PC-3 (cell line): ENCODE results near the gene IRX2. TPM values are rescaled to one million over a fixed set of nuclear protein-coding genes. Genes with fewer than 3 reads are reported as not detected.

ENCODE experiments used
- ATAC-seq: fragments of 200-7000 bp; cut with Tn5 transposase; 2 replicates; pipeline ENCODE4 v1.9.1; 2020; ENCODE audit warnings: mild to moderate bottlenecking, moderate library complexity
- BruUV-seq: library from RNA; stranded (reverse); fragments of 400-500 nt; replicated peaks from 2 replicates; lab custom pipeline; 2021; lab: Mats Ljungman, UMichigan
- CTCF ChIA-PET: fragments of 300-600 bp; sonication (Branson Sonifier 250); formaldehyde crosslinking; loops from one replicate; lab custom pipeline; 2022; ENCODE audit warnings: antibody characterized with exemption; lab: Charles Lee
- POLR2A ChIA-PET: fragments of 300-600 bp; sonication (Branson Sonifier 250); formaldehyde crosslinking; loops from one replicate; lab custom pipeline; 2022; ENCODE audit warnings: antibody characterized with exemption; ENCODE audit not compliant: unreplicated experiment; lab: Charles Lee
- DNase-seq: peaks from one replicate; pipeline ENCODE4 v3.0.0-alpha.2; 2015
- H2AFZ ChIP-seq: fragments of 300-600 bp; sonication (generic); 2 replicates; pipeline ENCODE4 v1.6.0; 2016; ENCODE audit warnings: antibody characterized with exemption, low read length
- H3F3A ChIP-seq: fragments of 300-600 bp; sonication (generic); one replicate; pipeline ENCODE4 v1.6.0; 2017; ENCODE audit warnings: antibody characterized with exemption, low read length, control low read depth, mild to moderate bottlenecking; ENCODE audit not compliant: unreplicated experiment
- H3K27ac ChIP-seq: fragments of 300-600 bp; sonication (generic); 2 replicates; pipeline ENCODE4 v1.5.1; 2016; ENCODE audit warnings: mild to moderate bottlenecking, low read length
- H3K27me3 ChIP-seq: fragments of 300-600 bp; sonication (generic); 2 replicates; pipeline ENCODE4 v1.6.1; 2016; ENCODE audit warnings: low read length, mixed read lengths
- H3K36me3 ChIP-seq: fragments of 300-600 bp; sonication (generic); 2 replicates; pipeline ENCODE4 v1.6.1; 2016; ENCODE audit warnings: low read depth, mixed run types, low read length, mixed read lengths
- H3K4me1 ChIP-seq: fragments of 300-600 bp; sonication (generic); 2 replicates; pipeline ENCODE4 v1.5.1; 2016; ENCODE audit warnings: low read length; ENCODE audit not compliant: insufficient read depth
- H3K4me2 ChIP-seq: fragments of 300-600 bp; sonication (generic); 2 replicates; pipeline ENCODE4 v1.6.0; 2016; ENCODE audit warnings: low read length
- H3K4me3 ChIP-seq: fragments of 300-600 bp; sonication (generic); 2 replicates; pipeline ENCODE4 v1.5.1; 2016; ENCODE audit warnings: mild to moderate bottlenecking, low read length, mixed read lengths
- H3K79me2 ChIP-seq: fragments of 300-600 bp; sonication (generic); 2 replicates; pipeline ENCODE4 v1.6.1; 2017; ENCODE audit warnings: low read length, mixed read lengths
- H3K9ac ChIP-seq: fragments of 300-600 bp; sonication (generic); 2 replicates; pipeline ENCODE4 v1.6.0; 2016; ENCODE audit warnings: mild to moderate bottlenecking, low read length
- H3K9me2 ChIP-seq: fragments of 300-600 bp; sonication (generic); replicated peaks from 2 replicates; pipeline ENCODE4 v1.6.1; 2016; ENCODE audit warnings: mixed run types, low read length, mixed read lengths
- H3K9me3 ChIP-seq: fragments of 300-600 bp; sonication (generic); 2 replicates; pipeline ENCODE4 v1.6.1; 2016; ENCODE audit warnings: low read length, mixed read lengths
- H4K20me1 ChIP-seq: fragments of 300-600 bp; sonication (generic); 2 replicates; pipeline ENCODE4 v1.6.1; 2016; ENCODE audit warnings: low read length, mixed read lengths
- EZH2 ChIP-seq: fragments of 300-600 bp; sonication (generic); IDR thresholded peaks from one replicate; pipeline ENCODE4 v1.6.1; 2017; ENCODE audit warnings: antibody characterized with exemption, mild to moderate bottlenecking, low read length; ENCODE audit not compliant: unreplicated experiment
- EZH2phosphoT487 ChIP-seq: fragments of 300-600 bp; sonication (generic); IDR thresholded peaks from 2 replicates; pipeline ENCODE4 v1.6.1; 2018; ENCODE audit warnings: mild to moderate bottlenecking, antibody characterized with exemption, low read length, borderline replicate concordance
- intact Hi-C: fragments of 100-400 bp; cut with micrococcal nuclease; formaldehyde crosslinking; loops from 2 replicates; pipeline ENCODE4 v1.9.0; 2023
- total RNA-seq: library from RNA; depleted of rRNA; stranded (reverse); fragments of >200 nt; gene quantifications from 2 replicates; pipeline ENCODE4 v1.2.3, GENCODE V29; 2014
- TF ChIP-seq, protein P1 (sequence below): fragments of 300-600 bp; sonication (generic); conservative IDR thresholded peaks from 2 replicates; pipeline ENCODE4 v1.5.1; 2017; ENCODE audit warnings: antibody characterized with exemption, low read depth, mild to moderate bottlenecking, low read length

Gene IRX2
- total RNA-seq, 1 experiment from 2014 or later = 10.4 TPM

DNA sequence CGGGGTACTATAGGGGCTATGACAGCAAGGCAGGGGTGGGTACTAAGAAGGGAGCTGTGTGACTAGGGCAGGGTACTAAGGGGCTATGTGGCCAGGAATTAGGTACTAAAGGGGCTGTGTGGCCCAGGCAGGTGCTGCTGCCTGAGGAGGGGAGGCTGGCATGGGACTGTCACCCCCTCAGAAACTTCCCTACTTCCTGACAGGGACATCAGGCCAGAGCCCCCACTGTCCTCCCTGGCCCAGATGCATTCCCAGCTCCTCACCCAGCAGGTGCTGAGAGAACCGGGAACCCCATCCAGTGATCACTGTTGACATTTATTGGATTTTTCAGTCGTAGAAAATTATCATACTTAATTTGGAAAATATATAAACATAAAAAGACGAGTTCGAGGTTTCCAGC, 26.6 kb downstream of the IRX2 start:
- Histone ChIP-seq H3F3A (no peaks in the 10 kb centered on the region), H3K79me2 (no peaks in the 10 kb centered on the region), H3K4me2 (no peak overlapping the region), H3K9ac (no peak overlapping the region), H4K20me1 (no peaks in the 10 kb centered on the region), H2AFZ (no peak overlapping the region), H3K27ac (no peak overlapping the region), H3K9me3 (no peaks in the 10 kb centered on the region), H3K9me2 (no peaks in the 10 kb centered on the region), H3K4me3 (no peak overlapping the region), H3K27me3 (peaks cover 86% of the 10 kb centered on the region), H3K4me1 (no peaks in the 10 kb centered on the region), H3K36me3 (no peaks in the 10 kb centered on the region)
- no peak for TF ChIP-seq EZH2phosphoT487
- TF ChIP-seq, protein P1, sequence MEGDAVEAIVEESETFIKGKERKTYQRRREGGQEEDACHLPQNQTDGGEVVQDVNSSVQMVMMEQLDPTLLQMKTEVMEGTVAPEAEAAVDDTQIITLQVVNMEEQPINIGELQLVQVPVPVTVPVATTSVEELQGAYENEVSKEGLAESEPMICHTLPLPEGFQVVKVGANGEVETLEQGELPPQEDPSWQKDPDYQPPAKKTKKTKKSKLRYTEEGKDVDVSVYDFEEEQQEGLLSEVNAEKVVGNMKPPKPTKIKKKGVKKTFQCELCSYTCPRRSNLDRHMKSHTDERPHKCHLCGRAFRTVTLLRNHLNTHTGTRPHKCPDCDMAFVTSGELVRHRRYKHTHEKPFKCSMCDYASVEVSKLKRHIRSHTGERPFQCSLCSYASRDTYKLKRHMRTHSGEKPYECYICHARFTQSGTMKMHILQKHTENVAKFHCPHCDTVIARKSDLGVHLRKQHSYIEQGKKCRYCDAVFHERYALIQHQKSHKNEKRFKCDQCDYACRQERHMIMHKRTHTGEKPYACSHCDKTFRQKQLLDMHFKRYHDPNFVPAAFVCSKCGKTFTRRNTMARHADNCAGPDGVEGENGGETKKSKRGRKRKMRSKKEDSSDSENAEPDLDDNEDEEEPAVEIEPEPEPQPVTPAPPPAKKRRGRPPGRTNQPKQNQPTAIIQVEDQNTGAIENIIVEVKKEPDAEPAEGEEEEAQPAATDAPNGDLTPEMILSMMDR = no peak
- TF ChIP-seq EZH2 = no peak
- no peak for ATAC-seq
- ChIA-PET POLR2A (no interaction called here), CTCF (no interaction called here)
- intact Hi-C loops = no loop called here
- no peak for DNase-seq
- no TSS peak for BruUV-seq

DNA sequence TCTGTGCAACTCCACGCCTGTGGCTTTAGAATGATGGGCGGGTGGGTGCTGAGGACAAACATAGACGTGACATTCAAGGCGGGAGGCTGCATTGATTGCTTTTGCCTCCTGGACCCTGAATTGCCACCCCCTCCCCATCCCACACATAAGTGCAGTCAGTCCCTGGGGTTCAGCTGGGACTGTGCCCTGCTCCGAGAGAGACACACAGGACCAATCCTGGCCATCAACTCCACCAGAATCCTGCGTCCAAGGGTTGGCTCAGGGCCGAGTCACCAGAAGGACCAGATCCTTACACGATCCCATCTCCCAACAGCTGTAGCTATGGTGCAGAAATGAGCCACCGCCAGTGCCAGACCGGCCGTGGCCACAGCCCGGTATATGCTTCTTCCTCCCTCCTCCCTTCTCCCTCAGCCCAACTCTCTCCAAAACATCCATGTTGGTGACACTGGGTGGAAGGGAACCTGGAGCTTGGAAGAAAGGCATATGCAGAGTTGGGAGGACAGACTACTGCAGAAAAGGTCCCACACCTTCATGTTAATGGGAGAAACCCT, 27.4 kb downstream of the IRX2 start:
- CTCF ChIA-PET = no interaction called here
- no TSS peak for BruUV-seq
- no peak overlapping the region for H3K27ac ChIP-seq

DNA sequence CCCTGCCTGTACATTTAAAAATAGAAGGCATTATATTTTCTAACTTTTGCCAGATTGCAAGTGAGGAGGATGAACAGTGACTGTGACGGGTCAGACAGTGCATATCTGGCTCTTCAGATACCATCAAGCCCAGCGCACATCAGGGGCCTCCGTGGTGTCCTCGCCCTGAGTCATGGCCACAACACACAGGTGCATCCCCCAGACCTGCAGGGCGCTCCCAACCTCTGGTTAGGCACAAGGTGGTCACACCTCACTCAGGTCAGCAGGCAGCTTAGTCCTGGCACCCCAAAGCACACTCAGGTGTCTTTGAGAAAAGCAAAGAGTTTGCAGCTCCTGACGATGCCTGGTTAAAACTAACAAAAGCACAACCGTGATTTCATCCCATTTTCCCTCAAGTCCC, 28.6 kb downstream of the IRX2 start:
- intact Hi-C loops = no loop called here
- POLR2A ChIA-PET = no interaction called here

More for the DNA sequence above, 27.4 kb downstream of the IRX2 start:
- Histone ChIP-seq H3K79me2 (no peaks in the 10 kb centered on the region), H4K20me1 (no peaks in the 10 kb centered on the region), H3K27me3 (peaks cover 85% of the 10 kb centered on the region), H3K4me2 (no peak overlapping the region), H3K4me1 (no peaks in the 10 kb centered on the region), H3K9me3 (no peaks in the 10 kb centered on the region), H3F3A (no peaks in the 10 kb centered on the region), H3K9me2 (no peaks in the 10 kb centered on the region), H3K36me3 (no peaks in the 10 kb centered on the region), H3K4me3 (no peak overlapping the region), H2AFZ (no peak overlapping the region), H3K9ac (no peak overlapping the region)
- intact Hi-C loops = no loop called here
- ATAC-seq = no peak
- TF ChIP-seq EZH2phosphoT487 = no peak
- TF ChIP-seq, protein P1 = no peak
- no peak for TF ChIP-seq EZH2
- DNase-seq = no peak
- POLR2A ChIA-PET = no interaction called here

More for the DNA sequence above, 28.6 kb downstream of the IRX2 start:
- Histone ChIP-seq H3K27me3 (peaks cover 73% of the 10 kb centered on the region), H3K4me1 (no peaks in the 10 kb centered on the region), H3K9me3 (no peaks in the 10 kb centered on the region), H2AFZ (no peak overlapping the region), H3K79me2 (no peaks in the 10 kb centered on the region), H3F3A (no peaks in the 10 kb centered on the region), H3K4me2 (no peak overlapping the region), H3K36me3 (no peaks in the 10 kb centered on the region), H3K27ac (no peak overlapping the region), H3K9ac (no peak overlapping the region), H3K4me3 (no peak overlapping the region), H3K9me2 (no peaks in the 10 kb centered on the region), H4K20me1 (no peaks in the 10 kb centered on the region)
- TF ChIP-seq, protein P1 = no peak
- no peak for TF ChIP-seq EZH2
- no peak for TF ChIP-seq EZH2phosphoT487
- no TSS peak for BruUV-seq
- no peak for ATAC-seq
- CTCF ChIA-PET = no interaction called here
- no peak for DNase-seq
